CD4-positive, CD25-positive, alpha-beta regulatory T cell (primary cell): ENCODE data around the gene DNAH12. TPM values are rescaled to one million over a fixed set of nuclear protein-coding genes. Genes with fewer than 3 reads are reported as not detected.

Experiments
- ATAC-seq, 2 donors: fragments of 150-1000 bp; cut with Tn5 transposase; one replicate each; pipeline ENCODE4 v1.10.0; 2021; ENCODE audit warnings: low read depth in 2 of 2, moderate number of reproducible peaks in 2 of 2, moderate library complexity in 1 of 2
- DNase-seq, 3 donors: peaks; one replicate each; pipeline versions ENCODE4 v3.0.0 to v3.0.0-alpha.2; 2012 to 2022; ENCODE audit warnings: mixed read lengths in 1 of 3
- H3K27ac ChIP-seq: one replicate; pipeline ENCODE4 v1.7.0; 2013; ENCODE audit warnings: mild to moderate bottlenecking, low read length; ENCODE audit not compliant: insufficient read depth, poor library complexity, severe bottlenecking
- H3K27me3 ChIP-seq: one replicate; pipeline ENCODE4 v1.7.0; 2013; ENCODE audit warnings: low read length; ENCODE audit not compliant: control insufficient read depth, insufficient read depth
- H3K36me3 ChIP-seq: one replicate; pipeline ENCODE4 v1.7.0; 2013; ENCODE audit warnings: mild to moderate bottlenecking, low read length, moderate library complexity; ENCODE audit not compliant: control insufficient read depth, insufficient read depth
- H3K4me1 ChIP-seq: 2 replicates; pipeline ENCODE4 v1.7.0; 2013; ENCODE audit warnings: mild to moderate bottlenecking, low read length; ENCODE audit not compliant: insufficient read depth, control insufficient read depth, poor library complexity, severe bottlenecking
- H3K4me3 ChIP-seq: one replicate; pipeline ENCODE4 v1.7.0; 2013; ENCODE audit warnings: low read depth, mild to moderate bottlenecking, low read length, moderate library complexity
- H3K9me3 ChIP-seq, 2 experiments: 1 replicate in 1 of 2; 2 replicates in 1 of 2; pipeline ENCODE4 v1.7.0; 2013; ENCODE audit warnings: low read length in 2 of 2, mild to moderate bottlenecking in 1 of 2, moderate library complexity in 1 of 2; ENCODE audit not compliant: control insufficient read depth in 2 of 2
- H3K27ac Mint-ChIP-seq, 3 donors: one replicate each; pipeline ENCODE4 v1.8.0; 2020 to 2022; ENCODE audit warnings: mild to moderate bottlenecking in 3 of 3, mixed read lengths in 3 of 3, moderate library complexity in 2 of 3
- H3K27me3 Mint-ChIP-seq: one replicate; pipeline ENCODE4 v1.8.0; 2022; ENCODE audit warnings: mild to moderate bottlenecking, mixed read lengths
- H3K36me3 Mint-ChIP-seq: one replicate; pipeline ENCODE4 v1.8.0; 2020; ENCODE audit warnings: mixed read lengths
- H3K4me1 Mint-ChIP-seq, 4 donors: one replicate each; pipeline ENCODE4 v1.8.0; 2020 to 2022; ENCODE audit warnings: mixed read lengths in 4 of 4, mild to moderate bottlenecking in 1 of 4
- H3K4me3 Mint-ChIP-seq, 4 donors: one replicate each; pipeline ENCODE4 v1.8.0; 2020 to 2022; ENCODE audit warnings: mild to moderate bottlenecking in 4 of 4, mixed read lengths in 4 of 4, moderate library complexity in 3 of 4
- H3K9me3 Mint-ChIP-seq, 7 donors: one replicate each; pipeline ENCODE4 v1.8.0; 2020 to 2022; ENCODE audit warnings: mixed read lengths in 7 of 7, mild to moderate bottlenecking in 3 of 7, moderate library complexity in 2 of 7
- polyA plus RNA-seq, 4 donors: library from polyadenylated mRNA; unstranded; fragments of 300-500 nt; fragmentation: Illumina TruSeq; gene quantifications; one replicate each; pipeline ENCODE4 v1.2.3, GENCODE V29; 2021
- total RNA-seq: library from RNA; stranded (reverse); gene quantifications from one replicate; pipeline ENCODE4 v1.2.3, GENCODE V29; 2022

The DNAH12 gene
- total and polyA plus RNA-seq, 5 donors from 2014 or later, result 0.22 TPM; not detected in 4

DNA sequence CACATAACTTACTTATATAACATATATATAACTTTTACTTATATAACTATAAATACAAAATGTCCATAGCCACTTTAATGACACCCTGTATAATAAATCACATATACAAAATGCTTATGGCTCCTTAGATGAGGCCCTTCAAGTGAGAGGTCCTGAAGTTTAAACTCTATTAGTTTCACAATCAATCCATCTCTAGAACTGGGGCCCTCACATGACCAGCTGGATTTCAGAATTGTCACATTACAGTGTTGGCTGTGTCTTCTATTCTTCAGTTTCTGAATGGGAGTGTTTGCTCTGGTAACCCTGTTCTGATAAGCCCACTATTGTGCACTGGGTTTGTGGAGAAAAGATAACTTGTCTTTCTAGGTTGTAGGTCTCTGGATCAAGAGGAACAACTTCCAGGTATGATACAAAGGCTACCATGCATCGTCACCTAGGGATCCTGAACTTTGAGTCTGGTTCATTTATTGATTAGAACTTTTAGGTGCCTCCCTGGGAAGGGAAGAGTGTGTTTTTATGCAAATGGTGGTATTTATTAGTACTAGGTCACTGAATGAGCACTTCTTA is 107.9 kb downstream of the DNAH12 start:
- no peaks in the 10 kb centered on the region for H3K4me1 ChIP-seq
- H3K4me3 Mint-ChIP-seq, result no peak overlapping the region
- peaks cover 4% of the 10 kb centered on the region for H3K27me3 ChIP-seq
- no peaks in the 10 kb centered on the region for H3K4me1 Mint-ChIP-seq
- H3K9me3 ChIP-seq, result no peaks in the 10 kb centered on the region
- H3K36me3 ChIP-seq, result no peaks in the 10 kb centered on the region
- no peak overlapping the region for H3K4me3 ChIP-seq
- DNase-seq (no peak), ATAC-seq (no peak)
- no peaks in the 10 kb centered on the region for H3K36me3 Mint-ChIP-seq
- H3K9me3 Mint-ChIP-seq, result peaks cover 0 to 5% (median 1%) of the 10 kb centered on the region in 7 donors
- no peak overlapping the region for H3K27ac Mint-ChIP-seq
- H3K27me3 Mint-ChIP-seq, result peaks cover 30% of the 10 kb centered on the region
- H3K27ac ChIP-seq, result no peak overlapping the region

- Histone ChIP-seq H3K9me3 (no peaks in the 10 kb centered on the region), H3K36me3 (no peaks in the 10 kb centered on the region), H3K4me1 (no peaks in the 10 kb centered on the region), H3K27me3 (peaks cover 5% of the 10 kb centered on the region), H3K4me3 (no peak overlapping the region), H3K27ac (no peak overlapping the region)
- H3K36me3 Mint-ChIP-seq, result no peaks in the 10 kb centered on the region
- no peak overlapping the region for H3K4me3 Mint-ChIP-seq
- H3K27me3 Mint-ChIP-seq, result peaks cover 17% of the 10 kb centered on the region
- no peak for ATAC-seq
- peak in 1 of 3 donors; percentile 6 for DNase-seq
- no peaks in the 10 kb centered on the region for H3K4me1 Mint-ChIP-seq
- no peak overlapping the region for H3K27ac Mint-ChIP-seq
- no peaks in the 10 kb centered on the region for H3K9me3 Mint-ChIP-seq
Measured at GRCh38 chr3:57434041-57434440, 110.1 kb downstream of the DNAH12 start.

DNA sequence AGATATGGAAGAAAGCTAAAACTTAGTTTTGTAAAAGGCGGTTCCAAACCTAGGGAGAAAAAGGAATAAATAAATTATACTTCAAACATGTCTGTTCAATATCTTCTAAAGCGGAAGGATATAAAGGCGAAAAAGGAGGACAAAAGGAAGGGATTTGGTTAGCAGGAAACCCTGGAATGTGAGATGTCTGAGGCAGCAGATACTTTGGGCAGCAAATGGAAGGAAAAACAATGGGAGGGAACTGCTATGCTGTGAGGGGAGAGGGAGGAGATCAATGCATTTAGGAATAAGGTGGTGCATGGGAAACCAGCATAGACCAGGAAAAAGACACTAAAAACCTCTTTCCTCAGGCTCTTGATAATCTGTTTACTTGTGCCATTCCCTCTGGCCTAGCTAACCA is 120.8 kb downstream of the DNAH12 start:
- Histone ChIP-seq H3K4me1 (no peaks in the 10 kb centered on the region), H3K27me3 (peaks cover 7% of the 10 kb centered on the region), H3K36me3 (no peaks in the 10 kb centered on the region), H3K27ac (no peak overlapping the region), H3K9me3 (no peaks in the 10 kb centered on the region), H3K4me3 (no peak overlapping the region)
- H3K36me3 Mint-ChIP-seq, result no peaks in the 10 kb centered on the region
- H3K27ac Mint-ChIP-seq, result no peak overlapping the region
- H3K9me3 Mint-ChIP-seq, result peaks cover 0 to 2% (median 0%) of the 10 kb centered on the region in 7 donors
- ATAC-seq (no peak), DNase-seq (no peak)
- H3K27me3 Mint-ChIP-seq, result peaks cover 15% of the 10 kb centered on the region
- no peaks in the 10 kb centered on the region for H3K4me1 Mint-ChIP-seq
- H3K4me3 Mint-ChIP-seq, result no peak overlapping the region

DNA sequence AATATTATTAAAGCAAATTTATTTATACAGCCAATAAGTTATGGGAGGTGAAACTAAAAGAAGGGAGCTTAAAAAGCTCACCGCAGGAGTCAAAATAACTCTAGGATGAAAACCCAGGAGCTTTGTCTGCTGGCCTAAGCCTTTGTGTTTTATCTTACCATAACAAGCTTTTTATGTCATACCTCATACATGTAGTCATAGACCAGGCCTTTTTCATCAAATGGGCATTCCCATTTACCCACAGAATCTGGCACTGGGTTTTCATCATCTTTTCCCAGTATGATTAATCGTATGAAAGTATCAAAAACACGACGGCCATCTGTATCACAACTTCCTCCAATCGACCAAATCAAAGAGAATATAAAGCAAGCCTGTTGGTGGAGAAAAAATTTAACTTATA is 122.8 kb downstream of the DNAH12 start:
- Mint-ChIP-seq H3K27me3 (peaks cover 14% of the 10 kb centered on the region), H3K27ac (no peak overlapping the region), H3K36me3 (no peaks in the 10 kb centered on the region), H3K4me1 (no peaks in the 10 kb centered on the region), H3K4me3 (no peak overlapping the region), H3K9me3 (peaks cover 0 to 2% (median 0%) of the 10 kb centered on the region in 7 donors)
- H3K27ac ChIP-seq, result no peak overlapping the region
- H3K4me1 ChIP-seq, result no peaks in the 10 kb centered on the region
- no peaks in the 10 kb centered on the region for H3K9me3 ChIP-seq
- H3K27me3 ChIP-seq, result peaks cover 7% of the 10 kb centered on the region
- no peak for ATAC-seq
- no peaks in the 10 kb centered on the region for H3K36me3 ChIP-seq
- no peak for DNase-seq
- no peak overlapping the region for H3K4me3 ChIP-seq

DNA sequence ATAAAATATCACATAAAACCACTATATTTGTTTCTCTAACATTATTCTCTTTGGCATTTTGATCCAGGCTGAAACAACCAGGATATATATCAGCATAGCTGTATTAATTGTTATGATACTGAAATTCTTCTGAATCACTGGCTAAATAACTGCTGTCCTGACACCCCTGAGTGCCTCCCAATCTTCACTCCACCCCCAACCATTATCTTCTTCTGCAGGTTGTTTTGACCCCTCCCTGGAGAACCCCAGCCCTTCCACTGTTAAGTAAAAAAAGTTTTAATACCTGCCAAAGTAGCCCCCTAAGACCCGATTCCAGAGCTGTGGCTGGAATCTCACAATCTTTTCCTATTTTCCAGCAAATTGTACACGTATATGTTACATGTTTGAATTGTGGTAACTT is 124.1 kb downstream of the DNAH12 start:
- Histone ChIP-seq H3K4me3 (no peak overlapping the region), H3K27ac (no peak overlapping the region), H3K27me3 (peaks cover 3% of the 10 kb centered on the region), H3K4me1 (no peaks in the 10 kb centered on the region), H3K36me3 (no peaks in the 10 kb centered on the region), H3K9me3 (no peaks in the 10 kb centered on the region)
- Mint-ChIP-seq H3K4me1 (no peaks in the 10 kb centered on the region), H3K27ac (no peak overlapping the region), H3K9me3 (no peaks in the 10 kb centered on the region), H3K27me3 (peaks cover 14% of the 10 kb centered on the region), H3K4me3 (no peak overlapping the region), H3K36me3 (no peaks in the 10 kb centered on the region)
- ATAC-seq (no peak), DNase-seq (no peak)

DNA sequence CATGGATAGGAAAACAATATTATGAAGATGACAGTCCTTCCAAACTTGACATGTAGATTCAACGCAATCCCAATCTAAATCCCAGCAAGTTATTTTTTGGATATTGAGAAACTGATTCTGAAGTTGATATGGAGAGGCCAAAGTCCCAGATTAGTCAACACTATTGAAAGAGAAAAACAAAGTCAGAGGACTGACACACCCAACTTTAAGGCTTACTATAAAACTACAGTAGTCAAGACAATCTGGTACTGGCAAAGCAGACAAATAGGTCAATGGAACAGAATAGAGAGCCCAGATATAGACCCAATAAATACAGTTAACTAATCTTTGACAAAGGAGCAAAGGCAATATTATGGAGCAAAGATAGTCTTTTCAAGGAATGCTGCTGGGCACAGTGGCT is 132.4 kb downstream of the DNAH12 start:
- Mint-ChIP-seq H3K9me3 (peaks cover 0 to 4% (median 0%) of the 10 kb centered on the region in 7 donors), H3K4me1 (no peaks in the 10 kb centered on the region), H3K36me3 (no peaks in the 10 kb centered on the region), H3K27ac (no peak overlapping the region), H3K4me3 (no peak overlapping the region), H3K27me3 (peaks cover 31% of the 10 kb centered on the region)
- DNase-seq (no peak), ATAC-seq (no peak)
- Histone ChIP-seq H3K27ac (no peak overlapping the region), H3K4me1 (no peaks in the 10 kb centered on the region), H3K4me3 (no peak overlapping the region), H3K36me3 (no peaks in the 10 kb centered on the region), H3K9me3 (no peaks in the 10 kb centered on the region), H3K27me3 (peaks cover 17% of the 10 kb centered on the region)

GRCh38 chr3:57409471-57409870 is 134.7 kb downstream of the DNAH12 start:
- Mint-ChIP-seq H3K9me3 (peaks cover 0 to 4% (median 0%) of the 10 kb centered on the region in 7 donors), H3K36me3 (no peaks in the 10 kb centered on the region), H3K4me3 (no peak overlapping the region), H3K4me1 (no peaks in the 10 kb centered on the region), H3K27ac (no peak overlapping the region), H3K27me3 (peaks cover 41% of the 10 kb centered on the region)
- H3K4me1 ChIP-seq, result no peaks in the 10 kb centered on the region
- no peak overlapping the region for H3K4me3 ChIP-seq
- H3K27me3 ChIP-seq, result peaks cover 15% of the 10 kb centered on the region
- H3K9me3 ChIP-seq, result no peaks in the 10 kb centered on the region
- H3K27ac ChIP-seq, result no peak overlapping the region
- H3K36me3 ChIP-seq, result no peaks in the 10 kb centered on the region
- ATAC-seq (no peak), DNase-seq (no peak)

DNA sequence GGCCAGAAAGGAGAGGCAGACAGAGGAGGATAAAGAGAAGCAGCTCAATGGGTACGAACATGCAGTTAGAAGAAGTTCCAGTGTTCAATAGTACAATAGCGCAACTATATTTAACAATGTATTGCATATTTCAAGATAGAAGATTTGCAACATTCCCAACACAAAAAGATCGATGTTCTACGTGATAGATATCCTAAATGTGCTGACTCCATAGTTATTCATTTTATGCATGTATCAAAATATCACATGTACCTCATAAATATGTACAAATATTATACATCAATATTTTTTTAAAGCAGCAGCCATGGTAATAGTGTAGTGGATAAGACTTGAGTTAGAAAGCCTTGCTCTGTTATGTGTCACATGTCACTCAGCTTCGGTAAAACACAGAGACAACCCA is 141.5 kb downstream of the DNAH12 start:
- Histone ChIP-seq H3K4me3 (no peak overlapping the region), H3K4me1 (peaks cover 2% of the 10 kb centered on the region), H3K9me3 (no peaks in the 10 kb centered on the region), H3K27ac (no peak overlapping the region), H3K27me3 (peaks cover 9% of the 10 kb centered on the region), H3K36me3 (no peaks in the 10 kb centered on the region)
- H3K27ac Mint-ChIP-seq, result no peak overlapping the region
- H3K9me3 Mint-ChIP-seq, result peaks cover 0 to 2% (median 0%) of the 10 kb centered on the region in 7 donors
- no peak overlapping the region for H3K4me3 Mint-ChIP-seq
- no peaks in the 10 kb centered on the region for H3K36me3 Mint-ChIP-seq
- DNase-seq (no peak), ATAC-seq (no peak)
- peaks cover 0 to 9% (median 2%) of the 10 kb centered on the region in 4 donors for H3K4me1 Mint-ChIP-seq
- H3K27me3 Mint-ChIP-seq, result peaks cover 55% of the 10 kb centered on the region
